ENCODE results near the gene CEP57L1. TPM values are rescaled to one million over a fixed set of nuclear protein-coding genes. Genes with fewer than 3 reads are reported as not detected.

Gene CEP57L1
- total RNA-seq, 1 experiment from 2014 or later, result 13.2 TPM

DNA sequence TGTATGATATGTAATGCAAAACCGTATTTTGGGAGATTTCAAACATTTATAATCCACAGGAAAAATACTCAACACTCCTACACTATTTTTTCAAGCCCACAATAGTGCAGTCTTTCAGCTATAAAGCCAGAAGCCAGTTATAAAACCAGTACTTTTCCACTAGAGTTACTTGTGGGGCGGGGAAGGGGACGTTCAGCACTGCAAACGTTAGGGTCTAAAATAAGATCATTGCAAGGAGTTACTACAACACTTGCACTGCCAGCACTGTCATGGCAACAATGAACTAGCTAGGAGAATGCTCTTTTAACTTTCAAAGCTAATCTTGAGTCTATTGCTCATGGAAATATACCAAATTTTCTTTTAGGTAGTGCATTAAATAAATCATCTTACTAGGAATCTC, 15.3 kb upstream of the CEP57L1 start:
- TF ChIP-seq, protein P1, sequence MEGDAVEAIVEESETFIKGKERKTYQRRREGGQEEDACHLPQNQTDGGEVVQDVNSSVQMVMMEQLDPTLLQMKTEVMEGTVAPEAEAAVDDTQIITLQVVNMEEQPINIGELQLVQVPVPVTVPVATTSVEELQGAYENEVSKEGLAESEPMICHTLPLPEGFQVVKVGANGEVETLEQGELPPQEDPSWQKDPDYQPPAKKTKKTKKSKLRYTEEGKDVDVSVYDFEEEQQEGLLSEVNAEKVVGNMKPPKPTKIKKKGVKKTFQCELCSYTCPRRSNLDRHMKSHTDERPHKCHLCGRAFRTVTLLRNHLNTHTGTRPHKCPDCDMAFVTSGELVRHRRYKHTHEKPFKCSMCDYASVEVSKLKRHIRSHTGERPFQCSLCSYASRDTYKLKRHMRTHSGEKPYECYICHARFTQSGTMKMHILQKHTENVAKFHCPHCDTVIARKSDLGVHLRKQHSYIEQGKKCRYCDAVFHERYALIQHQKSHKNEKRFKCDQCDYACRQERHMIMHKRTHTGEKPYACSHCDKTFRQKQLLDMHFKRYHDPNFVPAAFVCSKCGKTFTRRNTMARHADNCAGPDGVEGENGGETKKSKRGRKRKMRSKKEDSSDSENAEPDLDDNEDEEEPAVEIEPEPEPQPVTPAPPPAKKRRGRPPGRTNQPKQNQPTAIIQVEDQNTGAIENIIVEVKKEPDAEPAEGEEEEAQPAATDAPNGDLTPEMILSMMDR (IDR thresholded peaks at IDR 0.05; ENCODE audit: unreplicated experiment), result no peak
- no peak overlapping the region for H3K27ac Mint-ChIP-seq (ENCODE audit: unreplicated experiment)
- DNase-seq, result no peak
- no peaks in the 10 kb centered on the region for H3K36me3 Mint-ChIP-seq (ENCODE audit: insufficient read depth, unreplicated experiment)
- intact Hi-C loops (cut with micrococcal nuclease; ENCODE audit: unreplicated experiment), result no loop called here
- H3K4me3 Mint-ChIP-seq (ENCODE audit: low read depth, unreplicated experiment), result no peak overlapping the region
- H3K27me3 Mint-ChIP-seq (ENCODE audit: unreplicated experiment), result no peaks in the 10 kb centered on the region
- no TSS peak for BruUV-seq (replicated peaks)
- CTCF ChIA-PET, result interaction anchor here (0.6 to 0.7 kb wide), 2 partner anchors 534 to 1143 kb away, joined by 3 to 6 read pairs; no protein-coding TSS in a partner anchor
- H3K9me3 Mint-ChIP-seq (ENCODE audit: low read depth, unreplicated experiment), result no peaks in the 10 kb centered on the region
- no peaks in the 10 kb centered on the region for H3K4me1 Mint-ChIP-seq (ENCODE audit: low read depth, unreplicated experiment)

DNA sequence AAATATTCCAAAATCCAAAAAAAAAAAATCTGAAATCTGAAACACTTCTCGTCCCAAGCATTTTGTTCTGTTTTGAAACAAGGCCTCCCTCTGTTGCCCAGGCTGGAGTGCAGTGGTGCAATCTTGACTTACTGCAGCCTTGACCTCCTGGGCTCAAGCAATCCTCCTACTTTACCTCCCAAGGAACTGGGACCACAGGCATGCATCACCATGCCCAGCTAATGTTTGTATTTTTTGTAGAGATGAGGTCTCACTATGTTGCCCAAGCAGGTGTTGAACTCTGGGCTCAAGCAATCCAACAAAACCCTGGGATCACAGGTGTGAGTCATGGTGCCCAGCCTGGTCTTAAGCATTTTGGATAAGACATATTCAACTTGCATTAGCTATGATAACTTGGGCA, 14.3 kb upstream of the CEP57L1 start:
- CTCF ChIA-PET, result no interaction called here
- Mint-ChIP-seq H3K36me3 (ENCODE audit: insufficient read depth, unreplicated experiment) (no peaks in the 10 kb centered on the region), H3K4me3 (ENCODE audit: low read depth, unreplicated experiment) (no peak overlapping the region), H3K9me3 (ENCODE audit: low read depth, unreplicated experiment) (no peaks in the 10 kb centered on the region), H3K27me3 (ENCODE audit: unreplicated experiment) (no peaks in the 10 kb centered on the region), H3K4me1 (ENCODE audit: low read depth, unreplicated experiment) (no peaks in the 10 kb centered on the region), H3K27ac (ENCODE audit: unreplicated experiment) (no peak overlapping the region)
- no peak for DNase-seq
- no TSS peak for BruUV-seq (replicated peaks)
- intact Hi-C loops (cut with micrococcal nuclease; ENCODE audit: unreplicated experiment), result no loop called here
- TF ChIP-seq, protein P1 (IDR thresholded peaks at IDR 0.05; ENCODE audit: unreplicated experiment), result no peak

DNA sequence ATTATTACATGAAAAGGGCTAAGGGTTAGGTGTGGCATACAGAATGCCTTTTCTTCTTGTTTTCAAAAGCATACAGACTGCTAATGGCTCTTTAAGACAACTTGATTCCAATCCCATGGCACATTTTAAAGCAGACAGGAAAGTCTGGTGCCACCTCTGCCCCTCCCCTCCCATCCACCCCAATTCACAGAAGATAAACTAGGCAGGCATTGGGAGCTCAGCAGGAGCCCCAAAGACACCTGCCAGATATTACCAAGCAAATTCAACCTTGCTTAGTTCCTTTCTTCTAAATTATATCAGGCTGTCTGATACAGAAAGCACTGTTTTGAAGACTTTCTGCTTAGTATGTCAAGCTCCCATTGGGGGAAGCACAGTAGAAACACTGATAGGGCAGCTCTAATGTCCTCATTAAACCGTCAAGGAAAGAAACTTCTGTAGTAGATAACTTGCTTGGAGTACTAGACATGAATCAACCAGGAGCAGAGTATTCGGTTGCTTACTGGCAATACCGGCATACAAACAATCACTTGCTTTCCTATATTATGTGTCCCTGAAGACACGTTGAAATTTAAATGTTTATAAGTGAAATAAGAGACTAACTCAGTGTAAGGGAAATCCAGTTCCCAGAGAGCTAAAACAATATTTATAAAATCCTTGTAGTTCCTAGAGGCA, 13.7 kb upstream of the CEP57L1 start:
- H3K9me3 Mint-ChIP-seq (ENCODE audit: low read depth, unreplicated experiment), result no peaks in the 10 kb centered on the region
- no peaks in the 10 kb centered on the region for H3K27me3 Mint-ChIP-seq (ENCODE audit: unreplicated experiment)

DNA sequence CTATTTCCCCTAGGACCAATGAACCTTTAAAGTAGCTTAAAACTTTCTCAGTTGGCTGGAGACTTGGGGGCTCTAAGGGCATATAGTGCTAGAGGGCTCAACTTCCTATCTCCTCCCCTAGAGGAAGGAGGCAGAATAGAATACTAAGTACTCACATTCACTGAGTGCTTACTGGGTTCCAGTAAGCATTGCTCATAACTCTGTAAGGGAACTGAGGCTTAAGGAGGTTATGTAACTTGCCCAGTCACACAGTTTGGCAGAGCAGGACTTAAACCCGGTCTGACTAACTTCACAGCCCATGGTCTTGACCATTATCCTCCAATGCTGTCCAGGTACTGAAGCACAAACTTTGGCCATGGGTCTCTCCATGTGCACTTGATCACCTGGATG, 13.1 kb upstream of the CEP57L1 start:
- TF ChIP-seq, protein P1 (IDR thresholded peaks at IDR 0.05; ENCODE audit: unreplicated experiment), result no peak
- intact Hi-C loops (cut with micrococcal nuclease; ENCODE audit: unreplicated experiment), result no loop called here
- CTCF ChIA-PET, result no interaction called here
- Mint-ChIP-seq H3K27me3 (ENCODE audit: unreplicated experiment) (no peaks in the 10 kb centered on the region), H3K27ac (ENCODE audit: unreplicated experiment) (no peak overlapping the region), H3K36me3 (ENCODE audit: insufficient read depth, unreplicated experiment) (no peaks in the 10 kb centered on the region), H3K4me3 (ENCODE audit: low read depth, unreplicated experiment) (no peak overlapping the region), H3K9me3 (ENCODE audit: low read depth, unreplicated experiment) (no peaks in the 10 kb centered on the region), H3K4me1 (ENCODE audit: low read depth, unreplicated experiment) (no peaks in the 10 kb centered on the region)
- DNase-seq, result no peak
- BruUV-seq (replicated peaks), result no TSS peak

More for the DNA sequence above, 13.7 kb upstream of the CEP57L1 start:
- TF ChIP-seq, protein P1 (IDR thresholded peaks at IDR 0.05; ENCODE audit: unreplicated experiment), result no peak
- no peaks in the 10 kb centered on the region for H3K36me3 Mint-ChIP-seq (ENCODE audit: insufficient read depth, unreplicated experiment)
- BruUV-seq (replicated peaks), result no TSS peak
- CTCF ChIA-PET, result no interaction called here
- no peak overlapping the region for H3K27ac Mint-ChIP-seq (ENCODE audit: unreplicated experiment)
- DNase-seq, result no peak
- H3K4me3 Mint-ChIP-seq (ENCODE audit: low read depth, unreplicated experiment), result no peak overlapping the region
- intact Hi-C loops (cut with micrococcal nuclease; ENCODE audit: unreplicated experiment), result no loop called here
- H3K4me1 Mint-ChIP-seq (ENCODE audit: low read depth, unreplicated experiment), result no peaks in the 10 kb centered on the region

Data from Calu3 (cell line).